Measurements from ENCODE around the gene MARF1.

The MARF1 gene

GRCh38 chr16:15606518-15607220, 36.3 kb downstream of the MARF1 start:
- DNase-seq (ENCODE audit: low read depth) = no peak
- H3K4me3 ChIP-seq (ENCODE audit: low read depth, low read length) = no peak overlapping the region

GRCh38 chr16:15605839-15606517, 37.0 kb downstream of the MARF1 start:
- H3K4me3 ChIP-seq (ENCODE audit: low read depth, low read length) = no peak overlapping the region
- DNase-seq (ENCODE audit: low read depth) = no peak

- H3K4me3 ChIP-seq (ENCODE audit: low read depth, low read length) = no peak overlapping the region
- no peak for DNase-seq (ENCODE audit: low read depth)
These were observed 38.2 kb downstream of the MARF1 start for GRCh38 chr16:15604460-15605440.

- no peak overlapping the region for H3K4me3 ChIP-seq (ENCODE audit: low read depth, low read length)
- no peak for DNase-seq (ENCODE audit: low read depth)
These were observed 40.5 kb downstream of the MARF1 start for GRCh38 chr16:15602285-15603044.

GRCh38 chr16:15601212-15601879, 41.6 kb downstream of the MARF1 start:
- no peak for DNase-seq (ENCODE audit: low read depth)
- no peak overlapping the region for H3K4me3 ChIP-seq (ENCODE audit: low read depth, low read length)

- no peak for DNase-seq (ENCODE audit: low read depth)
- no peak overlapping the region for H3K4me3 ChIP-seq (ENCODE audit: low read depth, low read length)
These were observed 43.5 kb downstream of the MARF1 start for GRCh38 chr16:15599303-15600070.

GRCh38 chr16:15598648-15599190, 44.2 kb downstream of the MARF1 start:
- no peak for DNase-seq (ENCODE audit: low read depth)
- no peak overlapping the region for H3K4me3 ChIP-seq (ENCODE audit: low read depth, low read length)

GRCh38 chr16:15597822-15598647, 44.9 kb downstream of the MARF1 start:
- DNase-seq (ENCODE audit: low read depth) = no peak
- H3K4me3 ChIP-seq (ENCODE audit: low read depth, low read length) = no peak overlapping the region

- DNase-seq (ENCODE audit: low read depth) = no peak
- H3K4me3 ChIP-seq (ENCODE audit: low read depth, low read length) = no peak overlapping the region
These were observed 45.8 kb downstream of the MARF1 start for GRCh38 chr16:15597135-15597534.

GRCh38 chr16:15594711-15595320, 48.1 kb downstream of the MARF1 start:
- no peak overlapping the region for H3K4me3 ChIP-seq (ENCODE audit: low read depth, low read length)
- DNase-seq (ENCODE audit: low read depth) = no peak

- H3K4me3 ChIP-seq (ENCODE audit: low read depth, low read length) = no peak overlapping the region
- DNase-seq (ENCODE audit: low read depth) = no peak
These were observed 49.7 kb downstream of the MARF1 start for GRCh38 chr16:15593235-15593634.

GRCh38 chr16:15592324-15592723, 50.6 kb downstream of the MARF1 start:
- H3K4me3 ChIP-seq (ENCODE audit: low read depth, low read length) = no peak overlapping the region
- no peak for DNase-seq (ENCODE audit: low read depth)

- H3K4me3 ChIP-seq (ENCODE audit: low read depth, low read length) = no peak overlapping the region
- no peak for DNase-seq (ENCODE audit: low read depth)
These were observed 55.7 kb downstream of the MARF1 start for GRCh38 chr16:15587152-15587825.

GRCh38 chr16:15586716-15587115, 56.2 kb downstream of the MARF1 start:
- H3K4me3 ChIP-seq (ENCODE audit: low read depth, low read length) = no peak overlapping the region
- no peak for DNase-seq (ENCODE audit: low read depth)

GRCh38 chr16:15585956-15586355, 57.0 kb downstream of the MARF1 start:
- no peak for DNase-seq (ENCODE audit: low read depth)
- H3K4me3 ChIP-seq (ENCODE audit: low read depth, low read length) = no peak overlapping the region

- H3K4me3 ChIP-seq (ENCODE audit: low read depth, low read length) = no peak overlapping the region
- DNase-seq (ENCODE audit: low read depth) = no peak
These were observed 59.4 kb downstream of the MARF1 start for GRCh38 chr16:15583526-15583925.

Data from skeletal muscle cell (primary cell).